Measurements from ENCODE around the gene RAD54L. TPM values are rescaled to one million over a fixed set of nuclear protein-coding genes. Genes with fewer than 3 reads are reported as not detected.
"Not testable (repeated sequence)": the region's sequence is repeated elsewhere in the genome, so short reads cannot be mapped to it uniquely, and the experiment has no call there.

RAD54L gene
- total RNA-seq, 5 donors from 2014 or later (not counting 1 experiment from before 2014, with no cell fraction given) = 1.1 to 2.8 (median 1.8) TPM

DNA sequence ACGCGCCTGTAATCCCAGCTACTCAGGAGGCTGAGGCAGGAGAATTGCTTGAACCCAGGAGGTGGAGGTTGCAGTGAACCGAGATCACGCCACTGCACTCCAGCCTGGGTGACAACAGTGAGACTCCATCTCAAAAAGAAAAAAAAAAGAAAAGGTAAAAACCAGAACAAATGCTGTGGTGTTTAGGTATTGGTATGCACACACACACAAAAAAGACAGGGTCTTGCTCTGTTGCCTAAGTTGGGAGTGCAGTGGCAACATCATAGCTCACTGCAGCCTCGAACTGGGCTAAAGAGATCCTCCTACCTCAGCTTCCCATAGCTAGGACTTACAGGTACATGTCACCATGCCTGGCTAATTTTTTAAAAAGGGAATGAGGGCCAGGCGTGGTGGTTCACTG, 71.7 kb downstream of the RAD54L start:
- POLR2A ChIA-PET; ATAC-seq (replicated peaks in 1 of 4); H3K27me3 Mint-ChIP-seq; H3K9me3 Mint-ChIP-seq; H3K4me3 ChIP-seq (ENCODE audit: control insufficient read depth in 1 of 2, extremely low read depth in 1 of 2, low read length in 1 of 2); H3K9me3 ChIP-seq; H3K27ac ChIP-seq (ENCODE audit: low read length); H3K4me1 Mint-ChIP-seq; CTCF ChIA-PET; H3K27ac Mint-ChIP-seq; H3K4me3 Mint-ChIP-seq; DNase-seq; H3K27me3 ChIP-seq (replicated peaks in 1 of 2; ENCODE audit: control insufficient read depth in 2 of 2, extremely low read depth in 1 of 2, insufficient read depth in 2 of 2, low read length in 1 of 2); H3K4me1 ChIP-seq (ENCODE audit: control insufficient read depth in 1 of 2, extremely low read depth in 1 of 2, insufficient read depth in 2 of 2, low read length in 2 of 2): not testable (repeated sequence)
- H3K36me3 ChIP-seq (ENCODE audit: control insufficient read depth in 2 of 2, extremely low read depth in 1 of 2, insufficient read depth in 1 of 2, low read length in 1 of 2) = peaks cover 0 to 22% of the 10 kb centered on the region in 2 donors
- peaks cover 15% of the 10 kb centered on the region for H3K36me3 Mint-ChIP-seq
- 72% methylated on average over 2 of the region's 6 CpGs for whole genome bisulfite sequencing (ENCODE audit: insufficient coverage)

DNA sequence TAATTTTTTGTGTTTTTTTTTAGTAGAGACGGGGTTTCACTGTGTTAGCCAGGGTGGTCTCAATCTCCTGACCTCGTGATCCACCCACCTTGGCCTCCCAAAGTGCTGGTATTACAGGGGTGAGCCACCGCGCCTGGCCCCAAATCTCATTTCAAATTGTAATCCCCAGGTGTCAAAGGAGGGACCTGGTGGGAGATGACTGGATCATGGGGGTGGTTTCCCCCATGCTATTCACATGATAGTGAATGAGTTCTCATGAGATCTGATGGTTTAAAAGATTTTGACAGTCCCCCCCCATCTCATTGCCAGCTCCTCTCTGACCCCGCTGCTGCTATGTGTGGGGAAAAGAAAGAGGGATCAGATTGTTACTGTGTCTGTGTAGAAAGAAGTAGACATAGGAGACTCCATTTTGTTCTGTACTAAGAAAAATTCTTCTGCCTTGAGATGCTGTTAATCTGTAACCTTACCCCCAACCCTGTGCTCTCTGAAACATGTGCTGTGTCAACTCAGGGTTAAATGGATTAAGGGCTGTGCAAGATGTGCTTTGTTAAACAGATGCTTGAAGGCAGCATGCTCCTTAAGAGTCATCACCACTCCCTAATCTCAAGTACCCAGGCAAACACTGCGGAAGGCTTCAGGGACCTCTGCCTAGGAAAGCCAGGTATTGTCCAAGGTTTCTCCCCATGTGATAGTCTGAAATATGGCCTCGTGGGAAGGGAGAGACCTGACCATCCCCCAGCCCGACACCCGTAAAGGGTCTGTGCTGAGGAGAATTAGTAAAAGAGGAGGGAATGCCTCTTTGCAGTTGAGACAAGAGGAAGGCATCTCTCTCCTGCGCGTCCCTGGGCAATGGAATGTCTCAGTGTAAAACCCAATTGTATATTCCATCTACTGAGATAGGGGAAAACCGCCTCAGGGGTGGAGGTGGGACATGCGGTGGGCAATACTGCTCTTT, 72.7 kb downstream of the RAD54L start:
- H3K4me1 ChIP-seq (ENCODE audit: control insufficient read depth in 1 of 2, extremely low read depth in 1 of 2, insufficient read depth in 2 of 2, low read length in 2 of 2); CTCF ChIA-PET; H3K36me3 Mint-ChIP-seq; H3K27me3 Mint-ChIP-seq; H3K27me3 ChIP-seq (replicated peaks in 1 of 2; ENCODE audit: control insufficient read depth in 2 of 2, extremely low read depth in 1 of 2, insufficient read depth in 2 of 2, low read length in 1 of 2); H3K9me3 Mint-ChIP-seq; POLR2A ChIA-PET; ATAC-seq (replicated peaks in 1 of 4); H3K4me3 ChIP-seq (ENCODE audit: control insufficient read depth in 1 of 2, extremely low read depth in 1 of 2, low read length in 1 of 2); DNase-seq; H3K27ac Mint-ChIP-seq; H3K4me3 Mint-ChIP-seq; H3K9me3 ChIP-seq; H3K27ac ChIP-seq (ENCODE audit: low read length); H3K4me1 Mint-ChIP-seq: not testable (repeated sequence)
- WGBS (ENCODE audit: insufficient coverage) = no CpG with 5 or more reads among the region's 13 CpGs
- H3K36me3 ChIP-seq (ENCODE audit: control insufficient read depth in 2 of 2, extremely low read depth in 1 of 2, insufficient read depth in 1 of 2, low read length in 1 of 2) = peaks cover 0 to 19% of the 10 kb centered on the region in 2 donors

DNA sequence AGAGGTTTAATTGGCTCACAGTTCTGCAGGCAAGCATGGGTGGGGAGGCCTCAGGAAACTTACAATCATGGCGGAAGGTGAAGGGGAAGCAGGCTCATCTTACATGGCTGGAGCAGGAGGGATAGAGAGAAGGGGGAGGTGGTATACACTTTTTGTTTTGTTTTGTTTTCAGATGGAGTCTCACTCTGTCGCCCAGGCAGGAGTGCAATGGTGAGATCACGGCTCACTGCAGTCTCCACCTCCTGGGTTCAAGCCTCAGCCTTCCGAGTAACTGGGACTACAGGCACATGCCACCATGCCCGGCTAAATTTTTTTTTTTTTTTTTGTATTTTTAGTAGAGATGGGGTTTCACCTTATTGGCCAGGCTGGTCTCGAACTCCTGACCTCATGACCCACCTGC, 74.6 kb downstream of the RAD54L start:
- H3K27ac ChIP-seq (ENCODE audit: low read length); H3K27ac Mint-ChIP-seq; H3K4me1 ChIP-seq (ENCODE audit: control insufficient read depth in 1 of 2, extremely low read depth in 1 of 2, insufficient read depth in 2 of 2, low read length in 2 of 2); H3K36me3 Mint-ChIP-seq; H3K9me3 Mint-ChIP-seq; POLR2A ChIA-PET; DNase-seq; ATAC-seq (replicated peaks in 1 of 4); H3K9me3 ChIP-seq; H3K4me3 Mint-ChIP-seq; H3K27me3 ChIP-seq (replicated peaks in 1 of 2; ENCODE audit: control insufficient read depth in 2 of 2, extremely low read depth in 1 of 2, insufficient read depth in 2 of 2, low read length in 1 of 2); H3K27me3 Mint-ChIP-seq; H3K36me3 ChIP-seq (ENCODE audit: control insufficient read depth in 2 of 2, extremely low read depth in 1 of 2, insufficient read depth in 1 of 2, low read length in 1 of 2); H3K4me1 Mint-ChIP-seq; H3K4me3 ChIP-seq (ENCODE audit: control insufficient read depth in 1 of 2, extremely low read depth in 1 of 2, low read length in 1 of 2): not testable (repeated sequence)
- 100% methylated on average over 3 of the region's 6 CpGs for WGBS (ENCODE audit: insufficient coverage)
- CTCF ChIA-PET = interaction anchor here in 1 of 2 donors (0.6 kb wide), 1 partner anchor 337 kb away, joined by 3 read pairs; no protein-coding TSS in a partner anchor

DNA sequence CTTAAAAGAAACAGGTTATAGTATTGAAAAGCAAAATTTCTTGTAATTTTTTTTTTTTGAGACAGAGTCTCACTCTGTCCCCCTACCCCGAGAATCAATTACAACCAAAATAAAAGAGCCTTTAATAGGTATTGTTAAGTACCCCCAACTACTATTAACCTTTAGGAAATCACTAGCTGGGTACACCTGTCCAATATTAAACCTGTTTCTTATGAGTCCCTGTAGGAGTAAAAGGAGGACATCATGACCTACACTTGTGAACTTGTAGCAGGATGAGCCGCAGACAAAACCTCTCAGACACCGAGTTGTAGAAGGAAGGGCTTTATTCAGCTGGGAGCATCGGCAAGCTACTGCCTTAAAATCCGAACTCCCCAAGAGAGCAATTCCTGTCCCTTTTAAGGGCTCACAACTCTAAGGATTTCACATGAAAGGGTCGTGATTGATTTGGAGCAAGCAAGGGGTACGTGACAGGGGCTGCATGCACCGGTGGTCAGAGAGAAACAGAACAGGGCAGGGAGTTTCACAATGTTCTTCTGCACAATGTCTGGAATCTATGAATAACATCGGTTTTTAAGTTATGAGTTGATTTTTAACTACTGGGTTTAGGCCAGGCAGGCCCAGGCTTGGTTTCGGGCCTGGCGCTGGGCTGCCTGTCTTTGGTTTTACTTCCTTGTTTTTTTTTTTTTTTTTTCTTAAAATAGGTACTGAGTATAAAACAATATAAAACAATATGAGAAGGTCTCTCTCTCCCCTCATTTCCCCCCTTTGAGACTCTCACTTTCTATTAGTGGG, 77.9 kb downstream of the RAD54L start:
- H3K27me3 Mint-ChIP-seq; H3K36me3 ChIP-seq (ENCODE audit: control insufficient read depth in 2 of 2, extremely low read depth in 1 of 2, insufficient read depth in 1 of 2, low read length in 1 of 2); POLR2A ChIA-PET; H3K27ac ChIP-seq (ENCODE audit: low read length); H3K27me3 ChIP-seq (replicated peaks in 1 of 2; ENCODE audit: control insufficient read depth in 2 of 2, extremely low read depth in 1 of 2, insufficient read depth in 2 of 2, low read length in 1 of 2); H3K27ac Mint-ChIP-seq; H3K4me3 Mint-ChIP-seq; DNase-seq; H3K36me3 Mint-ChIP-seq; H3K4me1 Mint-ChIP-seq; H3K4me1 ChIP-seq (ENCODE audit: control insufficient read depth in 1 of 2, extremely low read depth in 1 of 2, insufficient read depth in 2 of 2, low read length in 2 of 2); H3K4me3 ChIP-seq (ENCODE audit: control insufficient read depth in 1 of 2, extremely low read depth in 1 of 2, low read length in 1 of 2); H3K9me3 ChIP-seq; ATAC-seq (replicated peaks in 1 of 4); H3K9me3 Mint-ChIP-seq: not testable (repeated sequence)
- WGBS (ENCODE audit: insufficient coverage) = 100% methylated on average over 3 of the region's 11 CpGs
- CTCF ChIA-PET = interaction anchor here in 1 of 2 donors (0.6 kb wide), 1 partner anchor 1113 kb away, joined by 3 read pairs; no protein-coding TSS in a partner anchor

Other genes with a start within 250 kb of the RAD54L start
- gene PIK3R3, start 115.1 kb upstream of the RAD54L start, total RNA-seq = 1 to 10 TPM in 3 of 5 donors, under 1 TPM in 2; 0.65 to 2.3 (median 1.1) TPM
- gene TSPAN1, start 72.7 kb upstream of the RAD54L start, total RNA-seq = under 1 TPM in 2 of 5 donors, not detected in 3; 0.53 to 0.54 TPM
- not detected for gene P3R3URF, start 71.3 kb upstream of the RAD54L start, total RNA-seq
- 10 to 100 TPM; 38.0 to 49.6 (median 42.2) TPM for gene POMGNT1, start 49.3 kb upstream of the RAD54L start, total RNA-seq
- under 1 TPM in 4 of 5 donors, not detected in 1; 0.13 to 0.82 (median 0.23) TPM for gene LURAP1, start 44.4 kb upstream of the RAD54L start, total RNA-seq
- 10 to 100 TPM; 31.4 to 35.3 (median 34.6) TPM for gene LRRC41, start 55.9 kb downstream of the RAD54L start, total RNA-seq
- 100 to 1,000 TPM in 4 of 5 donors, 10 to 100 TPM in 1; 96.3 to 141 (median 127) TPM for gene UQCRH, start 55.9 kb downstream of the RAD54L start, total RNA-seq
- 10 to 100 TPM; 24.4 to 29.3 (median 25.0) TPM for gene NSUN4, start 93.0 kb downstream of the RAD54L start, total RNA-seq
- 10 to 100 TPM in 2 of 5 donors, 1 to 10 TPM in 3; 5.9 to 10.4 (median 9.5) TPM for gene FAAH, start 146.6 kb downstream of the RAD54L start, total RNA-seq
- gene DMBX1, start 242.1 kb downstream of the RAD54L start, total RNA-seq = not detected